Lung (tissue), 12 donors: ENCODE measurements around the gene LCN10. TPM values are rescaled to one million over a fixed set of nuclear protein-coding genes. Genes with fewer than 3 reads are reported as not detected.
A peak's percentile ranks its signal among the peaks of the same experiment; 100 is the strongest.

ENCODE experiments used
- ATAC-seq: fragments of 200-7000 bp; cut with Tn5 transposase; one replicate; pipeline ENCODE4 v1.9.1; 2020; ENCODE audit warnings: moderate number of reproducible peaks; ENCODE audit not compliant: insufficient read depth, low FRiP score
- DNase-seq, 3 donors: peaks; one replicate each; pipeline ENCODE4 v3.0.0-alpha.2; 2013 to 2017
- H3K27ac ChIP-seq, 2 donors: one replicate each; pipeline ENCODE4 v1.5.1; 2013; ENCODE audit warnings: mild to moderate bottlenecking in 2 of 2, moderate library complexity in 2 of 2, control low read depth in 1 of 2, inconsistent platforms in 1 of 2, low read depth in 1 of 2, low read length in 1 of 2
- H3K27me3 ChIP-seq, 3 donors: one replicate each; pipeline ENCODE4 v1.5.1; 2013; ENCODE audit warnings: low read length in 2 of 3; ENCODE audit not compliant: control insufficient read depth in 3 of 3, insufficient read depth in 3 of 3
- H3K36me3 ChIP-seq, 4 donors: one replicate each; pipeline ENCODE4 v1.5.1; 2013; ENCODE audit warnings: low read length in 4 of 4, mild to moderate bottlenecking in 1 of 4, moderate library complexity in 1 of 4; ENCODE audit not compliant: control insufficient read depth in 4 of 4, insufficient read depth in 4 of 4
- H3K4me1 ChIP-seq, 5 donors: one replicate each; pipeline ENCODE4 v1.5.1; 2013; ENCODE audit warnings: low read length in 5 of 5, mild to moderate bottlenecking in 2 of 5, moderate library complexity in 1 of 5; ENCODE audit not compliant: control insufficient read depth in 5 of 5, insufficient read depth in 5 of 5
- H3K4me3 ChIP-seq: one replicate; pipeline ENCODE4 v1.5.1; 2013; ENCODE audit warnings: mild to moderate bottlenecking, control low read depth, moderate library complexity
- H3K9ac ChIP-seq, 2 donors: one replicate each; pipeline ENCODE4 v1.5.1; 2013; ENCODE audit warnings: low read length in 2 of 2, control low read depth in 1 of 2; ENCODE audit not compliant: insufficient read depth in 1 of 2
- H3K9me3 ChIP-seq, 4 donors: one replicate each; pipeline ENCODE4 v1.5.1; 2013; ENCODE audit warnings: low read length in 3 of 4, mild to moderate bottlenecking in 1 of 4, moderate library complexity in 1 of 4; ENCODE audit not compliant: control insufficient read depth in 4 of 4, insufficient read depth in 3 of 4
- CTCF ChIP-seq: IDR thresholded peaks from 2 replicates; pipeline ENCODE4 v1.5.1; 2012; ENCODE audit warnings: mild to moderate bottlenecking; ENCODE audit errors: control extremely low read depth, extremely low read depth
- WGBS, 2 donors: extraction: QIAGEN DNeasy Blood & Tissue Kit; methylation state at CpG; one replicate each; pipeline ENCODE4 v1.1.7; 2013; 5-methylcytosine and 5-hydroxymethylcytosine counted together
- polyA plus RNA-seq, 2 donors: library from polyadenylated mRNA; stranded (reverse); fragments of 200-250 nt; gene quantifications; one replicate each; pipeline ENCODE4 v1.2.1, GENCODE V29; 2013
- total RNA-seq, 2 donors: library from RNA; depleted of rRNA in 1 of 2; stranded (reverse); fragments of >200 nt in 1 of 2; gene quantifications; one replicate each; pipeline ENCODE4 v1.2.1, GENCODE V29; 2014 to 2021
- donor health status: control.
- donor health status: control.
- donor health status: Bipolar disorder and iron deficiency.
- donor health status: healthy.
- donor health status: DM: yes; HTN: yes; CAD: no.

The LCN10 gene
- total and polyA plus RNA-seq, 4 donors: 0.72 to 6.4 (median 4.7) TPM; not detected in 1

GRCh38 chr9:136720251-136720897 is 22.4 kb downstream of the LCN10 start:
- Histone ChIP-seq H3K9ac (no peak overlapping the region), H3K4me1 (peaks cover 0 to 19% (median 11%) of the 10 kb centered on the region in 5 donors), H3K27ac (peak overlapping the region; percentile 43 to 79), H3K9me3 (no peaks in the 10 kb centered on the region), H3K36me3 (peaks cover 5 to 36% (median 12%) of the 10 kb centered on the region in 4 donors), H3K4me3 (no peak overlapping the region), H3K27me3 (no peaks in the 10 kb centered on the region)
- WGBS, 2 donors: 61 to 73% methylated on average over 20 of the region's 20 CpGs
- DNase-seq (peak; percentile 71 to 82 (median 75)), ATAC-seq (no peak)
- no peak for TF ChIP-seq CTCF

GRCh38 chr9:136719195-136719880 is 23.4 kb downstream of the LCN10 start:
- Histone ChIP-seq H3K4me3 (no peak overlapping the region), H3K36me3 (peaks cover 5 to 31% (median 9%) of the 10 kb centered on the region in 4 donors), H3K27me3 (no peaks in the 10 kb centered on the region), H3K27ac (peak overlapping the region in 1 of 2 donors; percentile 40), H3K9me3 (no peaks in the 10 kb centered on the region), H3K9ac (no peak overlapping the region), H3K4me1 (peaks cover 0 to 24% (median 11%) of the 10 kb centered on the region in 5 donors)
- 44 to 55% methylated on average over 24 of the region's 24 CpGs for WGBS, 2 donors
- TF ChIP-seq CTCF: no peak
- DNase-seq (no peak), ATAC-seq (no peak)

GRCh38 chr9:136718345-136719194 is 24.2 kb downstream of the LCN10 start:
- no peak overlapping the region for H3K9ac ChIP-seq
- no peak for ATAC-seq
- peaks cover 0 to 27% (median 12%) of the 10 kb centered on the region in 5 donors for H3K4me1 ChIP-seq
- no peaks in the 10 kb centered on the region for H3K27me3 ChIP-seq
- peak overlapping the region in 1 of 2 donors; percentile 5 for H3K27ac ChIP-seq
- H3K4me3 ChIP-seq: no peak overlapping the region
- DNase-seq: no peak
- H3K9me3 ChIP-seq: no peaks in the 10 kb centered on the region
- TF ChIP-seq CTCF: no peak
- 54 to 58% methylated on average over 20 of the region's 20 CpGs for WGBS, 2 donors
- H3K36me3 ChIP-seq: peaks cover 1 to 24% (median 4%) of the 10 kb centered on the region in 4 donors
